Left hindlimb (tissue), 1 donor: Measurements from ENCODE around the gene AKAP7.
A peak's percentile ranks its signal among the peaks of the same experiment; 100 is the strongest.

Experiments used
- DNase-seq: peaks from one replicate; pipeline ENCODE4 v3.0.0-alpha.2; 2018

The AKAP7 gene

GRCh38 chr6:131206463-131207251 lies 71.4 kb downstream of the AKAP7 start:
- DNase-seq = no peak

- DNase-seq = no peak
These were observed 73.5 kb downstream of the AKAP7 start for GRCh38 chr6:131208787-131209186.

- DNase-seq = no peak
These were observed 75.2 kb downstream of the AKAP7 start for GRCh38 chr6:131210469-131210868.

- DNase-seq = no peak
These were observed 76.8 kb downstream of the AKAP7 start for GRCh38 chr6:131212024-131212423.

DNA sequence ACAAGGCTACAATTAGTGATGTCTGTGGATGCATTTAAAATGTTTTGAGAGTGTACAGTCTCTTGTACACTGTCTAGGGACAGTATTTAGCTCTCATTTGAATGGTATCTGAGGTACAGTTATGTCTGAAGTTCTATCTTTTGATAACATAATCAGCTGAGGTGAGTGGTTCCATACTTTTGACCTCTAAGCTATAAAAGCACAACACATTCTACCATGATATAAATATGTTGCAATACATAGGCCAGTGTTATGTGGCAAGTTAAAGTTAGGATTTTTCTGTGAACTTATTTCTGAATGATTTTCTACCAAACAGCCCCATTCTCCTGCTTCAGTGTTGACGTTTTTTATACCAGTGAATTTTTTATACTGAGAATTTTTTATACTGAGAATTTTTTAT lies 77.6 kb downstream of the AKAP7 start:
- no peak for DNase-seq

DNA sequence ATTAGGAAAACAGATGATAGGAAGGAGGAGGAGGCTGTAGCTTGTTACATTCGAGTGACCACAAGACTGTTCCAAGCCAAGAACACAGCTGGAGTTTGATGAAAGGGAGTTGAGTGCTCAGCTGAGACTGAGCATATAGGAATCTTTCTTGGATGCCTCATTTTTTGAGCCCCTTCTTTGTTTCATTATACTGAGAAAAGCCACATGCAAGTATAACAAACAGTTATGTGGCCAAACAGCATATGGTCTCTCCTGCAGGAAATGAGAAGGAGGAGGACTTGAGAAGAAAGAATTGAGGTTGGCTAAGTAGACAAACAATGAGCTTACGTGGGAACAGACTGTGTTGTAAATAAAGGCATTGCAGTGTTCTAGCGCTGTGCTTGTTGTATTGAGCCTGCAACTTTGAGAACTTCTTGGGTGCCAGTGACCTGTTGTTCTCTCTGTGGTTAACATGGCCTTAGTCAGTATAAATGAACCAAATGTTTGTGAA lies 78.3 kb downstream of the AKAP7 start:
- peak; percentile 50 for DNase-seq

DNA sequence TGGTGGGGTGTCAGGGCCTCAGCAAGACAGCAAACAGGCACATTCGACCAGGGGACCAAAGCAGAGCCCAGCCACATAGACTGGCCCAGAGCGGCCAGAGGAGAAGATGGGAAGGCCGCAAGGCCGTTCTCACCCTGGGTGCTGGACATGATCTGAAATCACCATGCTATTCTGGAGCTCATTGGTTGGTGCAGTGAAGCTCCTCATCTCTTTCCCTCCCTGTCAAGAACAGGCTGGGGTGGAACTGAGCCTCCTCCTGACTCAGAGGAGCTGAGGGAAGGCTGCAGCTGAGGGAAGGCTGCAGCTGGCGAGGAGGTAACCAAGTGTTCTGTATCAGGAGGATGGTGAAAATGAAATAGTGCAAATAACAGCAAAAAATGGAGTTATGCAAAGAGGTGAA lies 80.0 kb downstream of the AKAP7 start:
- DNase-seq = no peak

DNA sequence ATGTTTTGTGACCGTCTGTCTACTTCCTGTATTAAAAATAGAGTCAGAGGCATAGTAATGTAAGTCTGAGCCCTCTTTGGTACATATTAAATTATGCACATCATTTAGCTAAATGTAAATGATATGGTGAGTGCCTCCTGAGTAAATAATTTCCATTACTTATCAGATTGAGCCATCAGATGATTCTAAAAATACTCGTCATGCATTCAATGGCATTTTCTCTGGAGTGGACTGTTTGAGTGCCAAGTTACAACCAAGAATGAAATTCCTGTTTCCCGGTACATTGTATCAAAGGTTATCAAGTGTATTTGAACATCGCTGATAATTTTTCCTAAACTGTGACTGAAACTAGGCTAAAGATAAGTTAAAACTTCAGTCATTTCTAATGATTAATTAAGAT lies 81.0 kb downstream of the AKAP7 start:
- DNase-seq = no peak

GRCh38 chr6:131222773-131223172 lies 87.5 kb downstream of the AKAP7 start:
- no peak for DNase-seq

DNA sequence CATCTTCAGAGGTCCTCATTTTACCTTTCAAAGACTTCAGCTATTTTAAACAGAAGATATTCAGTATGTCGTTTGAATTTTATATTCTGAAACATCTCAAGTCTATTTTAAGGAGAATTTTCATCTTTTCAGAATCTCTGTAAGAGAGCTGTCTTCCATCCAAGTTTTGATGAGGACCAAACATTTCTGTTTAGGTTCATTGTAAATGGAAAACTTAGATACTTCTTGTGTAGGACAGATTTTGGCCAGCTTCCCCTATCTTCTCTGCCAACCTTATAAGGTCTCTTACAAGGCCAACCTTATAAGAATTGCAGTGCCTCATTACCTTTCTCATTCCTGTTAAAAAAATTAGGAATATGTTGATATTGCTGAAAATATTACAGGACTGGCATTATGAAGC lies 88.1 kb downstream of the AKAP7 start:
- no peak for DNase-seq

GRCh38 chr6:131225127-131225526 lies 89.9 kb downstream of the AKAP7 start:
- DNase-seq = peak; percentile 37

- DNase-seq = no peak
These were observed 90.7 kb downstream of the AKAP7 start for GRCh38 chr6:131225959-131226358.

- no peak for DNase-seq
These were observed 91.3 kb downstream of the AKAP7 start for GRCh38 chr6:131226459-131227157.

- no peak for DNase-seq
These were observed 91.9 kb downstream of the AKAP7 start for GRCh38 chr6:131227158-131227543.

GRCh38 chr6:131231103-131231502 lies 95.8 kb downstream of the AKAP7 start:
- DNase-seq = no peak

- no peak for DNase-seq
These were observed 96.6 kb downstream of the AKAP7 start for GRCh38 chr6:131231891-131232290.

DNA sequence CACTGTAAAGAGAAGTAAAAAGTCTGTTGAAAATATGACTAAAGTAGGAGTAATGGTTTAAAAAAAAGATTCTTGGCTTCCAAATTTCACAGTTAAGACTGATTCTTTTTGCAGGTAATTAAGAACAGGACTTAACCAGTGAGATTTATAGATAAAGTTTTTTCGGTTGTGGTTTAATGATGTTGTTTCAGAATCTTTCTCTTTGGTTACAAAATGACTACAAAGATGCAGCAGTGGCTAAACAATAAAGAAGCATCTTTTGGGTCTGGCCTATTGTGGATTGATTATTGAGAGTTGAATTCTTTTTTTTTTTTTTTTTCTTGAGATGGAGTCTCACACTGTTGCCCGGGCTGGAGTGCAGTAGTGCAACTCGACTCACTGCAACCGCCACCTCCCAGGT lies 109.7 kb downstream of the AKAP7 start:
- DNase-seq = no peak

GRCh38 chr6:131250122-131250521 lies 114.9 kb downstream of the AKAP7 start:
- DNase-seq = peak; percentile 77

DNA sequence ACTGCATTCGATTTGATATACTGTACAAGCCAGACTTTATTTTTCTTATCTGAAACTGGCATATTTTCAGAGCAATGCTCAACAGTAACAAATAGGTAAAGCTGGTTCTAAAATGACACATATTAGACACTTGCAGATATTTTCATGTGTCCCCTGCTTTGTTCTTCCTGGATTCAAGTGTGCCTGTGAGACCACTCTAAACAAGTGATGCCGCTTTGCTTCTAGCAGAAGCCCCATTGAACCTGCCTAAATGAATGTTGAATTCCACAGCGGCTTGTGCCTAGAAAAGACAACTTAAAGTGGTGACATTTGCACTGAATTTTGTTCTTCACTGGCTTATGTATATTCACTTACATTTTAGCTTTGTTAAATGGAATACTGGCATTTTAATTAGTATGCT lies 115.7 kb downstream of the AKAP7 start:
- no peak for DNase-seq

DNA sequence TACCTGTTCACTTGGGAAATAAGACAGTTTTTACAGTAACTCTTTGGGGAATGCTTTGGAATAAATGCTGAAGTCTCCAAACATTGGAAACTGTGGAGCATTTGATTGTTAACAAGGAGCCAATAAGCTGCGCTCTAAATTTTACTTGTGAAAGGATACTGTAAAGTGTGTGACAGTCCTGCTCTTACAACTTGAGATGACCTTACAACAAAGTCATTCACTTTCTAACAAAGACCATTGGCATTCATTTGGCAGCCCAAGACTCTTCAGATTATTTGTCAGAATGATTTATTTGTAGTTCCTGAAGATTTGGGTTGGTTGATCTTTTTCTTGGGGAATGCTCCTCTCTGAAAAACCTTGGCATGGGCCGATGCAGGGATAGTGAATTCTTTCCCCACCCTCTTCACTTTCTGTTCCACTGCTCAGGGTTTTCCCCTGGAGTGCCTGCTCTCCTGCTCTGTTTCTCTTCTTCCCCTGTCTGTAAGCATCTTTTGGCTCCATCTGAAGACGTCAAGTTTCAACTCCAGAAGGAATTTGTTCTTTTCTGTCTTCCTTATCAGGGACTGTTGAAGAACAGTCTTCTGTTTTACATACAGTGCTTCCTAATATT lies 116.4 kb downstream of the AKAP7 start:
- no peak for DNase-seq

GRCh38 chr6:131255434-131255833 lies 120.2 kb downstream of the AKAP7 start:
- DNase-seq = no peak

DNA sequence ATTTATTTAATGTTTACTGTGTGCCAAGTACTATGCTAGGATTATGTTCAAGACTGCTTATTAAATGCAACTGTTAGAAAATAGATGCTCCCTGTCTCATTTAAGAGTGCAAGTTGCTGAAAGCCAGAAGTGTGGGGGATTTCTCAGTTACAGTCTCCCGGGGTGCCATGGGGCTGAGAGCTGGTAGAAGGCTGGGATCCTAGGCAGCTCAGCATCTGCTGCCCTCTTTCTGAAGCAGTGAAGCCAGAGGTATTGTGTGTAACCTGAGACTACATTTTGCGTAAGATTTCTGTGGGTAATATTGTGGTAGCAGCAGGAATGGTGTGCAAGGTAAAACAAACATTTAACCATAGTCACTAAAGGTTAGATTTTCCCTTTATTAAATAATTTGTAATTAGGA lies 120.6 kb downstream of the AKAP7 start:
- DNase-seq = no peak

- no peak for DNase-seq
These were observed 121.8 kb downstream of the AKAP7 start for GRCh38 chr6:131257104-131257503.
